Transverse colon (tissue), 4 donors: ENCODE measurements around the gene ADGRB3. TPM values are rescaled to one million over a fixed set of nuclear protein-coding genes. Genes with fewer than 3 reads are reported as not detected.

Experiments
- DNase-seq: peaks from one replicate; pipeline ENCODE4 v3.0.0-alpha.2; 2019
- H3K27ac ChIP-seq, 4 donors: fragments of 200-600 bp; sonication (generic); 2 replicates each; pipeline ENCODE4 v1.5.1; 2016 to 2018; ENCODE audit warnings: inconsistent platforms in 4 of 4
- H3K27me3 ChIP-seq: fragments of 200-600 bp; sonication (generic); 2 replicates; pipeline ENCODE4 v1.5.1; 2017; ENCODE audit warnings: inconsistent platforms
- H3K36me3 ChIP-seq, 4 donors: fragments of 200-600 bp; sonication (generic); 2 replicates each; pipeline ENCODE4 v1.5.1; 2017 to 2019; ENCODE audit warnings: inconsistent platforms in 4 of 4
- H3K4me1 ChIP-seq, 4 donors: fragments of 200-600 bp; sonication (generic); 2 replicates each; pipeline ENCODE4 v1.5.1; 2017 to 2020; ENCODE audit warnings: inconsistent platforms in 4 of 4
- H3K4me3 ChIP-seq, 4 donors: fragments of 200-600 bp; sonication (generic); 1 replicate in 1 of 4; 2 replicates in 3 of 4; pipeline versions ENCODE4 v1.5.1 to v1.6.1; 2017 to 2019; ENCODE audit warnings: inconsistent platforms in 4 of 4
- H3K9me3 ChIP-seq, 2 donors: fragments of 200-600 bp; sonication (generic); 2 replicates each; pipeline ENCODE4 v1.5.1; 2017 to 2019; ENCODE audit warnings: inconsistent platforms in 2 of 2
- EP300 ChIP-seq: sonication (generic); formaldehyde crosslinking; IDR thresholded peaks from one replicate; pipeline ENCODE4 v1.6.1; 2017; ENCODE audit warnings: antibody characterized with exemption, low read depth
- POLR2A ChIP-seq: fragments of 450-650 bp; IDR thresholded peaks from one replicate; pipeline ENCODE4 v1.6.1; 2016; ENCODE audit warnings: antibody characterized with exemption, mild to moderate bottlenecking, moderate library complexity
- POLR2AphosphoS5 ChIP-seq, 3 donors: sonication (generic); formaldehyde crosslinking; IDR thresholded peaks; one replicate each; pipeline ENCODE4 v1.6.1; 2016; ENCODE audit warnings: antibody characterized with exemption in 3 of 3
- WGBS, 2 donors: methylation state at CpG; one replicate each; pipeline ENCODE4 v1.1.5; 2018; ENCODE audit warnings: low coverage in 1 of 2; 5-methylcytosine and 5-hydroxymethylcytosine counted together
- in situ Hi-C, 4 donors: fragments of 200-750 bp; cut with MboI; loops; one replicate each; pipeline versions ENCODE4 v1.15.0 to v1.15.1; 2017; ENCODE audit warnings: low sequenced_read_pairs in 3 of 4, low pct_ligation_motif_present in 1 of 4, low pct_unique_long_range_greater_than_20kb in 1 of 4
- intact Hi-C: fragments of 100-400 bp; cut with DNase I; formaldehyde crosslinking; loops from one replicate; pipeline ENCODE4 v1.15.1; 2023; ENCODE audit warnings: low total_unique reads
- total RNA-seq, 4 donors: library from RNA; depleted of rRNA; stranded (reverse); fragments of >200 nt; gene quantifications; one replicate each; pipeline ENCODE4 v1.1.0, GENCODE V29; 2016
- TF ChIP-seq, protein P1 (sequence below), 5 experiments: fragments of 200-600 bp in 3 of 5; fragments of 450-650 bp in 2 of 5; sonication (generic) in 3 of 5; IDR thresholded peaks; 1 replicate in 2 of 5; 2 replicates in 3 of 5; pipeline ENCODE4 v1.5.1; 2016 to 2017; ENCODE audit warnings: antibody characterized with exemption in 5 of 5, inconsistent platforms in 3 of 5, mild to moderate bottlenecking in 2 of 5, moderate library complexity in 1 of 5

Gene ADGRB3
- total RNA-seq, 4 donors from 2014 or later = 0.37 to 20.5 (median 2.2) TPM

DNA sequence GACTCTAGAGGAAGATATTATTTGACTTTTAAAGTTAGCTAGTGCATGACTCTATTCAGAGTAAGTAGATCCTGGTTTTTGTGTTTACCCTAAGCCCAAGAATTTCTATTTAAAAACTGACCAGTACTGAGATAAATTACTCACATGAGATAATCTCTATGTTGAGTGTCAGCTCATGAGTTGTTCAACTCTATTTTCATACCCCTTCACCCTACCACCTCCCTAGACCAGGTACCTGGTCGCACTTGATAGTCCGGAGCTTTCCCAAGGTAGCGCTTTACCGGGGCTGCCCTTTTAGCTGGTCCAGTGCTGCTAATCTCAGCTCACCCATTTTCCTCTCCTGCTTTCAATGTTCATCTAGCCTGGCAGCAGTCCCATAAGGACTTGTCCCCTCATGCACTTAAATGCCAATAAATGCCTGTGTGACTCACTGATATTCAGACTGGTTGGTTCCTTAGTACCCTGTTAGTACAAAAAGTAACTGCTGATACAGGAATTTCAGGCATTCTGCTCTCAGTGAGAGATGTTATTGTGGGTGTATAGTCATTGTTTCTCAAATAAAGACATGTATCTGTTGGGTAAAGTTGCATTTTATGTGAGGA, 503.9 kb downstream of the ADGRB3 start:
- no peak for TF ChIP-seq EP300
- TF ChIP-seq, protein P1, sequence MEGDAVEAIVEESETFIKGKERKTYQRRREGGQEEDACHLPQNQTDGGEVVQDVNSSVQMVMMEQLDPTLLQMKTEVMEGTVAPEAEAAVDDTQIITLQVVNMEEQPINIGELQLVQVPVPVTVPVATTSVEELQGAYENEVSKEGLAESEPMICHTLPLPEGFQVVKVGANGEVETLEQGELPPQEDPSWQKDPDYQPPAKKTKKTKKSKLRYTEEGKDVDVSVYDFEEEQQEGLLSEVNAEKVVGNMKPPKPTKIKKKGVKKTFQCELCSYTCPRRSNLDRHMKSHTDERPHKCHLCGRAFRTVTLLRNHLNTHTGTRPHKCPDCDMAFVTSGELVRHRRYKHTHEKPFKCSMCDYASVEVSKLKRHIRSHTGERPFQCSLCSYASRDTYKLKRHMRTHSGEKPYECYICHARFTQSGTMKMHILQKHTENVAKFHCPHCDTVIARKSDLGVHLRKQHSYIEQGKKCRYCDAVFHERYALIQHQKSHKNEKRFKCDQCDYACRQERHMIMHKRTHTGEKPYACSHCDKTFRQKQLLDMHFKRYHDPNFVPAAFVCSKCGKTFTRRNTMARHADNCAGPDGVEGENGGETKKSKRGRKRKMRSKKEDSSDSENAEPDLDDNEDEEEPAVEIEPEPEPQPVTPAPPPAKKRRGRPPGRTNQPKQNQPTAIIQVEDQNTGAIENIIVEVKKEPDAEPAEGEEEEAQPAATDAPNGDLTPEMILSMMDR (IDR thresholded peaks at IDR 0.05) = no peak
- no peak for TF ChIP-seq POLR2AphosphoS5 (IDR thresholded peaks at IDR 0.05)
- no peak for TF ChIP-seq POLR2A
- Histone ChIP-seq H3K27me3 (no peaks in the 10 kb centered on the region), H3K27ac (no peak overlapping the region), H3K4me1 (no peaks in the 10 kb centered on the region), H3K9me3 (no peaks in the 10 kb centered on the region), H3K4me3 (no peak overlapping the region), H3K36me3 (no peaks in the 10 kb centered on the region)
- intact Hi-C loops = no loop called here
- 83 to 94% methylated on average over 4 of the region's 4 CpGs for WGBS, 2 donors
- in situ Hi-C loops = no loop called here
- DNase-seq = no peak

DNA sequence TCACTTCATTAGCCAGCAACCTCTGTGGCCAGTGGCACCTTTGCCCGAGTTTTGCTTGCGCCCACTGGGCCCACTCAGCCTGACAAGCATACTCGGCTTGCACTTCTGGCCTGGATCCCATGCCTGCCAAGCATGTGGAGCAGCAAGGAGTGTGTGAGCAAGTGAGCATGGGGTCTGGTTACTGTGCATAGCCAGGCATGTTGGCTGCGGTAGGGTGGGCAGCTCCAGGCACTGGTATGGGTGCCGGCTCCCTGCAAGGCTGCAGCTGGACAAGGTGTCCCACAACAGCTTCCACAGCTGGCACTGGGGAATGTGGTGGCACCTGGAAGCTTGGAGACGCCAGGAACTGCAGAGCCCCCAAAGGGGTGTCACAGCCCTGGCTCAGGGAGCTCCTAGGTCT, 510.0 kb downstream of the ADGRB3 start:
- in situ Hi-C loops = no loop called here
- Histone ChIP-seq H3K4me3 (no peak overlapping the region), H3K27ac (no peak overlapping the region), H3K9me3 (no peaks in the 10 kb centered on the region), H3K4me1 (no peaks in the 10 kb centered on the region), H3K27me3 (no peaks in the 10 kb centered on the region), H3K36me3 (no peaks in the 10 kb centered on the region)
- intact Hi-C loops = no loop called here
- TF ChIP-seq EP300 (no peak), POLR2AphosphoS5 (IDR thresholded peaks at IDR 0.05) (no peak), POLR2A (no peak)
- TF ChIP-seq, protein P1 (IDR thresholded peaks at IDR 0.05) = no peak
- DNase-seq = no peak
- WGBS, 2 donors = 80% methylated on average over 5 of the region's 6 CpGs; no CpG with 5 or more reads in 1 of the 2 donors

DNA sequence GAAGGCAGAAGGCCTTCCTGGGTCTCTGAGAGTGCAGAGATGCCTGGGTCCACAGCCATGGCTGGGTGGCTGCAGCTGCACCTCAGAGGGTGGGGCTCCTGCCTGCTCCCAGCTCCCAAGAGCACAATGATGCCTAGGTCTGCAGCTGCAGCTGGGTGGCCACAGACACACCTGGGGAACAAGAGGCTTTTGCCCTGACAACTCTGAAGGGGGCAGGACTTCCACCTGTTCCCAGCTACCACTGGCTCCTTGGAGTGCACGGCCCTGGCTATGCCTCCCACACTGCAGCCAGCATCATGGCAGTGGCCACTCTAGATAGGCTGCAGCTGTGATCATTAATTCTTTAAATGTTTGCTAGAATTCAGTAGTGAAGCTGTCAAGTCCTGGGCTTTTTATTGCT, 511.3 kb downstream of the ADGRB3 start:
- in situ Hi-C loops (no loop called here), intact Hi-C loops (no loop called here)
- Histone ChIP-seq H3K9me3 (no peaks in the 10 kb centered on the region), H3K4me3 (no peak overlapping the region), H3K36me3 (no peaks in the 10 kb centered on the region), H3K4me1 (no peaks in the 10 kb centered on the region), H3K27me3 (no peaks in the 10 kb centered on the region), H3K27ac (no peak overlapping the region)
- TF ChIP-seq POLR2AphosphoS5 (IDR thresholded peaks at IDR 0.05) (no peak), POLR2A (no peak), EP300 (no peak)
- TF ChIP-seq, protein P1 (IDR thresholded peaks at IDR 0.05) = no peak
- WGBS, 2 donors = 25% methylated on average over 1 of the region's 1 CpG; no CpG with 5 or more reads in 1 of the 2 donors
- DNase-seq = no peak

DNA sequence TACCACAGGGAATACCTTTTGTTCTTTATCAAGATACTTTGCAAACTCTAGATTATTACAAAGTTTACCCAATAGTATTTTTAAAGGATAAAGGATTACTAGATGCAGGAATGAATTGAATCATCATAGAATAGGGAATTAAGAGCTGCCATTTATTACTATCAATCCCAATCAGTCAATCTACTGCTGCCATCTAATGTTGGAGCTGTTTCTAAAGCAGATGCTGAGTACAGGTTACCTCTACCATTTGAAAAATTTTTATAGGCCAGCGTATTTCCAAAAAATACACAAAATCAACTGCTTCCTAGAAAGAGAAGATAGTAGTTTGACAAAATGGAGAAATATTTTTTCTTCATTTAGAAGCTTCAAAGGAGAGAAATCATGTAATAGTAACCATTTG, 520.4 kb downstream of the ADGRB3 start:
- Histone ChIP-seq H3K27ac (no peak overlapping the region), H3K36me3 (no peaks in the 10 kb centered on the region), H3K4me3 (no peak overlapping the region), H3K9me3 (no peaks in the 10 kb centered on the region), H3K4me1 (no peaks in the 10 kb centered on the region), H3K27me3 (no peaks in the 10 kb centered on the region)
- DNase-seq = no peak
- TF ChIP-seq EP300 (no peak), POLR2AphosphoS5 (IDR thresholded peaks at IDR 0.05) (no peak), POLR2A (no peak)
- TF ChIP-seq, protein P1 (IDR thresholded peaks at IDR 0.05) = no peak
- in situ Hi-C loops (no loop called here), intact Hi-C loops (no loop called here)
- 42 to 65% methylated on average over 1 of the region's 1 CpG for WGBS, 2 donors
